Psoas muscle (tissue), 8 donors: ENCODE data around the gene KIAA0040. TPM values are rescaled to one million over a fixed set of nuclear protein-coding genes. Genes with fewer than 3 reads are reported as not detected.

Source experiments
- ATAC-seq, 4 donors: fragments of 200-7000 bp; cut with Tn5 transposase; one replicate each; pipeline ENCODE4 v1.9.1; 2020; ENCODE audit warnings: moderate library complexity in 3 of 4, mild to moderate bottlenecking in 2 of 4
- DNase-seq, 2 donors: peaks; one replicate each; pipeline ENCODE4 v3.0.0-alpha.2; 2020
- H3K27ac ChIP-seq: fragments of 200-600 bp; one replicate; pipeline ENCODE4 v1.8.0; 2022
- H3K27me3 ChIP-seq, 3 donors: fragments of 200-600 bp in 1 of 3; one replicate each; pipeline versions ENCODE4 v1.6.1 to v1.8.0; 2013 to 2022; ENCODE audit warnings: low read length in 2 of 3, mild to moderate bottlenecking in 2 of 3, moderate library complexity in 1 of 3; ENCODE audit not compliant: insufficient read depth in 3 of 3
- H3K36me3 ChIP-seq, 2 donors: fragments of 200-600 bp in 1 of 2; one replicate each; pipeline versions ENCODE4 v1.6.1 to v1.8.0; 2013 to 2022; ENCODE audit warnings: low read depth in 1 of 2, mild to moderate bottlenecking in 1 of 2, moderate library complexity in 1 of 2; ENCODE audit not compliant: insufficient read depth in 1 of 2
- H3K4me1 ChIP-seq: fragments of 200-600 bp; one replicate; pipeline ENCODE4 v1.8.0; 2022
- H3K4me3 ChIP-seq: fragments of 200-600 bp; one replicate; pipeline ENCODE4 v1.8.0; 2022; ENCODE audit warnings: mild to moderate bottlenecking
- H3K9me3 ChIP-seq: fragments of 200-600 bp; one replicate; pipeline ENCODE4 v1.8.0; 2022
- CTCF ChIP-seq: fragments of 200-600 bp; IDR thresholded peaks from one replicate; pipeline ENCODE4 v1.8.0; 2022; ENCODE audit warnings: antibody characterized with exemption
- WGBS, 3 donors: extraction: QIAGEN DNeasy Blood & Tissue Kit; methylation state at CpG; one replicate each; pipeline versions ENCODE4 v1.1.6 to v1.1.7; 2013; 5-methylcytosine and 5-hydroxymethylcytosine counted together
- intact Hi-C, 2 donors: fragments of 100-400 bp; cut with DNase I; formaldehyde crosslinking; loops; one replicate each; pipeline versions ENCODE4 v1.11.0 to v1.14.2; 2022
- long read RNA-seq, 2 donors: library from polyadenylated mRNA; unstranded; transcript quantifications; one replicate each; pipeline ENCODE4 v2.0.0, GENCODE V29; 2021
- polyA plus RNA-seq, 3 donors: library from polyadenylated mRNA; stranded (reverse); fragments of 200-250 nt; gene quantifications; one replicate each; pipeline ENCODE4 v1.2.3, GENCODE V29; 2013
- total RNA-seq, 4 donors: library from RNA; stranded (reverse); fragmentation: NEBNext Ultra II Directional in 2 of 4; extraction: Animal tissue kit (Norgen Biotek cat#: 25700) in 2 of 4; gene quantifications; one replicate each; pipeline versions ENCODE4 v1.2.1 to v1.2.4, GENCODE V29; 2021 to 2023
- donor health status: healthy with polysubstance abuse.
- donor health status: DM: no; HTN: no; CAD: no; lungs with moderate emphysema.
- donor health status: Bipolar disorder and iron deficiency.
- donor health status: healthy.
- donor health status: DM: yes; HTN: yes; CAD: no.
- donor health status: DM: no; HTN: no; CAD: no.
- donor health status: DM: no; HTN: no; CAD: no.
- donor health status: DM: yes; HTN: yes; CAD: no.

The KIAA0040 gene
- 10 to 100 TPM in 3 of 4 donors, 1 to 10 TPM in 1; 6.2 to 18.4 (median 14.6) TPM for total RNA-seq
- polyA plus RNA-seq: 10 to 100 TPM in 1 of 3 donors, 1 to 10 TPM in 2; 5.7 to 48.0 (median 7.7) TPM
- long read RNA-seq, donor 1, full-length matches to known transcripts: 1 of 2 reads
- long read RNA-seq, donor 1, partial matches to known transcripts: 0 of 2 reads
- long read RNA-seq, donor 1, other reads (novel, unspliced or antisense): 1 of 2 reads
- long read RNA-seq, donor 2, full-length matches to known transcripts: 5 of 15 reads
- long read RNA-seq, donor 2, partial matches to known transcripts: 0 of 15 reads
- long read RNA-seq, donor 2, other reads (novel, unspliced or antisense): 10 of 15 reads

- intact Hi-C loops: loop anchor here in 1 of 2 donors (5.0 to 10.0 kb wide), 2 partner anchors 36 to 168 kb away; partner anchors contain the start of gene MRPS14
- peaks cover 28% of the 10 kb centered on the region for H3K4me1 ChIP-seq
- ATAC-seq: peak; percentile 83 to 84 (median 84)
Measured at GRCh38 chr1:175192630-175193526, at the start of gene KIAA0040. Gene KIAA0040 (minus strand): TSS chr1:175192776. CDS start chr1:175161013, 31,763 bp downstream.

DNA sequence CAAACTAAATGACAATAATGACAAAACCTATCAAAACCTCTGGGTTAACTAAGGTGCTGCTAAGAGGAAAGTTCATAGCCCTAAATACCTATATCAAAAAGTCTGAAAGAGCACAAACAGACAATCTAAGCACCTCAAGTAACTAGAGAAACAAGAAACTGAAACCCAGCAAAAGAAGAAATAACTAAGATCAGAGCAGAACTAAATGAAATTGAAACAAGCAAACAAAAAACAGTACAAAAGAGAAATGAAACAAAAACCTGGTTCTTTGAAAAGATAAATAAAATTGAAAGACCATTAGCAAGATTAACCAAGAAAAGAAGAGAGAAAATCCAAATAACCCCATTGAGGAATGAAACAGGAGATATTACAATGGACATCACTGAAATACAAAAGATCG is 44.8 kb upstream of the KIAA0040 start:
- Histone ChIP-seq H3K4me1 (no peaks in the 10 kb centered on the region), H3K27ac (no peak overlapping the region), H3K27me3 (no peaks in the 10 kb centered on the region), H3K36me3 (no peaks in the 10 kb centered on the region), H3K4me3 (no peak overlapping the region), H3K9me3 (no peaks in the 10 kb centered on the region)
- no peak for DNase-seq
- TF ChIP-seq CTCF: no peak
- ATAC-seq: no peak
- WGBS, 3 donors: 79 to 92% (median 88%) methylated on average over 1 of the region's 1 CpG
- intact Hi-C loops: no loop called here

More at GRCh38 chr1:175192630-175193526, at the start of gene KIAA0040:
- Histone ChIP-seq H3K27me3 (no peaks in the 10 kb centered on the region), H3K9me3 (no peaks in the 10 kb centered on the region), H3K36me3 (no peaks in the 10 kb centered on the region), H3K27ac (peak within 1 kb of the TSS; percentile 72), H3K4me3 (peak within 1 kb of the TSS; percentile 86)
- peak; percentile 81 to 88 for DNase-seq
- no peak for TF ChIP-seq CTCF
- 3 to 4% (median 3%) methylated on average over 39 to 62 of the region's 62 CpGs for WGBS, 3 donors

DNA sequence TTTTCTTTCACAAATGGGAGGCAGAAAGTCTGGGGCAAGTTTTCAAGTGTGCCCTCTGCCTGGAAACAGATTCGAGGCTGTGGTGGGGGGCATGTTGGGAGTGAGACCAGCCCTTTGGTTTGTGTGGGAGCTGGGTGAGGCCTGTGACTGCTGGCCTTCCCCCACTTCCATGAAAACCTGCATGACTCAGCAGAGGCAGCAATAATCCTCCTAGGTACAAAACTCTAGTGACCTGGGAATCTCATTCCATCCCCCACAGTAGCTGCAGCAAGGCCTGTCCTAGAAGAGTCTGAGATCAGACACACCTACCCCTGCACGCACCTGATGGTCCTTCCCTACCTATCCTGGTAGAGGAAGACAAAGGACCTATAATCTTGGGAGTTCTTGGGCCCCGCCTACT is 42.1 kb upstream of the KIAA0040 start:
- H3K9me3 ChIP-seq: no peaks in the 10 kb centered on the region
- intact Hi-C loops: no loop called here
- WGBS, 3 donors: 84 to 92% (median 85%) methylated on average over 3 of the region's 3 CpGs
- no peak for DNase-seq
- no peaks in the 10 kb centered on the region for H3K27me3 ChIP-seq
- H3K27ac ChIP-seq: no peak overlapping the region
- no peaks in the 10 kb centered on the region for H3K4me1 ChIP-seq
- no peaks in the 10 kb centered on the region for H3K36me3 ChIP-seq
- H3K4me3 ChIP-seq: no peak overlapping the region
- no peak for TF ChIP-seq CTCF
- ATAC-seq: no peak

- DNase-seq (peak in 1 of 2 donors; percentile 57), ATAC-seq (peak in 3 of 4 donors; percentile 31 to 57 (median 55))
- Histone ChIP-seq H3K4me3 (no peak overlapping the region), H3K27me3 (no peaks in the 10 kb centered on the region), H3K36me3 (no peaks in the 10 kb centered on the region), H3K9me3 (no peaks in the 10 kb centered on the region), H3K4me1 (no peaks in the 10 kb centered on the region), H3K27ac (no peak overlapping the region)
- WGBS, 3 donors: 3 to 27% (median 5%) methylated on average over 2 of the region's 2 CpGs
- TF ChIP-seq CTCF: no peak
- intact Hi-C loops: no loop called here
Measured at GRCh38 chr1:175232335-175232734, 39.8 kb upstream of the KIAA0040 start.
